Smooth muscle cell (in vitro differentiated cells): ENCODE data around the gene FBXL17. TPM values are rescaled to one million over a fixed set of nuclear protein-coding genes. Genes with fewer than 3 reads are reported as not detected.

ENCODE experiments used
- DNase-seq: peaks from one replicate; lab custom pipeline; 2025; ENCODE audit not compliant: unreplicated experiment; lab: John Stamatoyannopoulos, UW
- H2AFZ ChIP-seq: fragments of 200-600 bp; sonication (generic); 2 replicates; pipeline ENCODE4 v1.6.0; 2016; ENCODE audit warnings: antibody characterized with exemption, low read depth, mild to moderate bottlenecking
- H3F3A ChIP-seq: fragments of 200-600 bp; sonication (generic); 2 replicates; pipeline ENCODE4 v1.6.0; 2017; ENCODE audit warnings: antibody characterized with exemption, low read depth
- H3K27ac ChIP-seq: fragments of 200-600 bp; sonication (generic); 2 replicates; pipeline ENCODE4 v1.5.1; 2016; ENCODE audit warnings: low read depth, mild to moderate bottlenecking
- H3K27me3 ChIP-seq: fragments of 200-600 bp; sonication (generic); 2 replicates; pipeline ENCODE4 v1.6.1; 2016; ENCODE audit warnings: low read depth, mild to moderate bottlenecking
- H3K36me3 ChIP-seq: fragments of 200-600 bp; sonication (generic); 2 replicates; pipeline ENCODE4 v1.5.1; 2016; ENCODE audit warnings: low read depth
- H3K4me1 ChIP-seq: fragments of 200-600 bp; sonication (generic); 2 replicates; pipeline ENCODE4 v1.5.1; 2016; ENCODE audit warnings: low read depth
- H3K4me2 ChIP-seq: fragments of 200-600 bp; sonication (generic); 2 replicates; pipeline ENCODE4 v1.6.0; 2016; ENCODE audit warnings: mild to moderate bottlenecking
- H3K4me3 ChIP-seq: fragments of 200-600 bp; sonication (generic); 2 replicates; pipeline ENCODE4 v1.5.1; 2016; ENCODE audit warnings: mild to moderate bottlenecking
- H3K79me2 ChIP-seq: fragments of 200-600 bp; sonication (generic); 2 replicates; pipeline ENCODE4 v1.6.0; 2016; ENCODE audit warnings: low read depth, mild to moderate bottlenecking
- H3K9ac ChIP-seq: fragments of 200-600 bp; sonication (generic); 2 replicates; pipeline ENCODE4 v1.6.0; 2016; ENCODE audit warnings: low read depth
- H3K9me3 ChIP-seq: fragments of 200-600 bp; sonication (generic); replicated peaks from 2 replicates; pipeline ENCODE4 v1.5.1; 2016; ENCODE audit warnings: low read depth
- H4K20me1 ChIP-seq: fragments of 200-600 bp; sonication (generic); 2 replicates; pipeline ENCODE4 v1.6.0; 2016; ENCODE audit warnings: low read depth
- WGBS: methylation state at CpG from one replicate; pipeline ENCODE4 v1.1.7; 2016; ENCODE audit warnings: low lambda C conversion rate; 5-methylcytosine and 5-hydroxymethylcytosine counted together
- polyA plus RNA-seq: library from polyadenylated mRNA; unstranded; fragments of >200 nt; fragmentation: Nextera tagmentation; extraction: Ambion mirVana; gene quantifications from 2 replicates; pipeline ENCODE4 v1.2.1, GENCODE V29; 2016
- total RNA-seq: library from RNA; depleted of rRNA; stranded (reverse); fragments of >200 nt; gene quantifications from 2 replicates; pipeline ENCODE4 v1.2.3, GENCODE V29; 2014
- TF ChIP-seq, protein P1 (sequence below): fragments of 200-600 bp; sonication (generic); IDR thresholded peaks from 2 replicates; pipeline ENCODE4 v1.5.1; 2017; ENCODE audit warnings: borderline replicate concordance, mild to moderate bottlenecking, antibody characterized with exemption; ENCODE audit not compliant: insufficient read depth, poor library complexity, severe bottlenecking

The FBXL17 gene
- total and polyA plus RNA-seq, 2 experiments from 2014 or later: 5.4 to 16.0 TPM

DNA sequence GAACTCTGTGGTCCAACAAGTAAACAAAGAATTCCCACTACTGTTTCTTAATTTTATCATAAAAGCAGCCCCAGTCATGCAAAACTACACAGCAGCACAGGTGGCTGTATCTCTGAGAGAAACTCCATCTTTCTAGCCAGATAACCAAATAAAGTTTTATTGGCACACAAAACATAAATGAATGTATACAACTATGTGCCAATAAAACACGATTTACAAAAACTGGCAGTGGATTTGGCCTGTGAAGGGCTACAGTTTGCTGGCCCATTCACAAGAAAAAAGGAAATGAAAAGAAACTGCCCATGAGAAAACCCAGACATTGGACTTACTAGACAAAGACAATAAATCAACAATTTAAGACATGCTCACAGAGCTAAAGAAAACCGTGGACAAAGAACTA is 10.6 kb downstream of the FBXL17 start:
- Histone ChIP-seq H4K20me1 (no peaks in the 10 kb centered on the region), H3K4me2 (no peak overlapping the region), H3K36me3 (no peaks in the 10 kb centered on the region), H3K4me3 (no peak overlapping the region), H3K4me1 (no peaks in the 10 kb centered on the region), H3K9ac (no peak overlapping the region), H3K9me3 (peaks cover 17% of the 10 kb centered on the region), H3K27me3 (no peaks in the 10 kb centered on the region), H3K79me2 (peaks cover 63% of the 10 kb centered on the region), H3F3A (no peaks in the 10 kb centered on the region), H2AFZ (no peak overlapping the region), H3K27ac (no peak overlapping the region)
- TF ChIP-seq, protein P1, sequence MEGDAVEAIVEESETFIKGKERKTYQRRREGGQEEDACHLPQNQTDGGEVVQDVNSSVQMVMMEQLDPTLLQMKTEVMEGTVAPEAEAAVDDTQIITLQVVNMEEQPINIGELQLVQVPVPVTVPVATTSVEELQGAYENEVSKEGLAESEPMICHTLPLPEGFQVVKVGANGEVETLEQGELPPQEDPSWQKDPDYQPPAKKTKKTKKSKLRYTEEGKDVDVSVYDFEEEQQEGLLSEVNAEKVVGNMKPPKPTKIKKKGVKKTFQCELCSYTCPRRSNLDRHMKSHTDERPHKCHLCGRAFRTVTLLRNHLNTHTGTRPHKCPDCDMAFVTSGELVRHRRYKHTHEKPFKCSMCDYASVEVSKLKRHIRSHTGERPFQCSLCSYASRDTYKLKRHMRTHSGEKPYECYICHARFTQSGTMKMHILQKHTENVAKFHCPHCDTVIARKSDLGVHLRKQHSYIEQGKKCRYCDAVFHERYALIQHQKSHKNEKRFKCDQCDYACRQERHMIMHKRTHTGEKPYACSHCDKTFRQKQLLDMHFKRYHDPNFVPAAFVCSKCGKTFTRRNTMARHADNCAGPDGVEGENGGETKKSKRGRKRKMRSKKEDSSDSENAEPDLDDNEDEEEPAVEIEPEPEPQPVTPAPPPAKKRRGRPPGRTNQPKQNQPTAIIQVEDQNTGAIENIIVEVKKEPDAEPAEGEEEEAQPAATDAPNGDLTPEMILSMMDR: no peak
- WGBS: 79% methylated on average over 2 of the region's 2 CpGs
- no peak for DNase-seq

DNA sequence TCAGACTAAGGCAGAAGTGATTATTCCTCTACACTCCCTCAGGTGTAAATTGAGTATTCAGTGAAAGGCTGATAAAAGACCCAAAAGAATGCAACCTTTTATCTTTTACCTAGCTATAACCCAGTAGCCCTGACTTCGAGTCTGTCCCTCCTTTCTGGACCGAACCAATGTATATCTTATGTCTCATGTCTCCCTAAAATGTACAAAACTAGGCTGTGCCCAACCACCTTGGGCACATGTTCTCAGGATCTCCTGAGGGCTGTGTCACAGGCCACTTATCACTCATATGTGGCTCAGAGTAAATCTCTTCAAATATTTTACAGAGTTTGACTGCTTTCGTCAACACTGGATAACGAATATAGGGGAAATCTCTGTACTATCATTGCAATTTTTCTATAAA is 12.7 kb downstream of the FBXL17 start:
- no peak overlapping the region for H3K4me3 ChIP-seq
- H3K4me2 ChIP-seq: no peak overlapping the region
- TF ChIP-seq, protein P1: no peak
- peaks cover 43% of the 10 kb centered on the region for H3K79me2 ChIP-seq
- H3K9ac ChIP-seq: no peak overlapping the region
- H3K36me3 ChIP-seq: peaks cover 9% of the 10 kb centered on the region
- no peak overlapping the region for H3K27ac ChIP-seq
- H4K20me1 ChIP-seq: no peaks in the 10 kb centered on the region
- peaks cover 11% of the 10 kb centered on the region for H3K9me3 ChIP-seq
- no peak overlapping the region for H2AFZ ChIP-seq
- H3K27me3 ChIP-seq: no peaks in the 10 kb centered on the region
- no peaks in the 10 kb centered on the region for H3F3A ChIP-seq
- DNase-seq: no peak
- no peaks in the 10 kb centered on the region for H3K4me1 ChIP-seq
- WGBS: 95% methylated on average over 4 of the region's 4 CpGs

DNA sequence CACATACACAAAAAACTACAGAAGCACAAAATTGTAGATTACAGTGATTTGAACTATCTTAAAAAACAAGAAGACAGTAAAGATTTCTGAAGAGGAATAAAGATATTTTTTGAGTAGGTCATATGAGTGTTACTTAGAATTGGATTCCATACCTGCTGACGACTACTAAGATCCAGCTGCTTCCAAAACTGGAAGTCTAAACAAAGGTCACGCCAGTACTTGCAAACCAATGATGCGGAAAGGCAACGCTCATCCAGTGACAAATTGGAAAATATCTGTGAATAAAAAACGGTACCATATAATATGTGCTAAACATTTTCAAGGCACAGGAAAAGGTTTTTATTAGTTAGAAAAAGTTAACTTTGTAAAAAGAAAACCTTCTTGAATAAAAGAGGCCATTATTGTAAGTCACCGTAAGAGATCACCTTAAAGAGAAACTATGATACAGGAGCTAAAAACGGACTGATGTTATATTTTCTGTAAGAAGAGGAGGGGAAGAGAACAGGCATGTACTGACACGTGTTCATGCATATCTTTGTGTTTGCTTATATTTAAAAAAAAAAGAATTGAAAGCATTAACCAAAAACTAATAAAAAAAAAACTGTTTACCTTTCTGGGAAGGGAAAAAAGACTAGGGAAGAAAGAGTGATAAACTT is 14.1 kb downstream of the FBXL17 start:
- Histone ChIP-seq H3K27ac (no peak overlapping the region), H3K27me3 (no peaks in the 10 kb centered on the region)

More for the DNA sequence above, 14.1 kb downstream of the FBXL17 start:
- TF ChIP-seq, protein P1: no peak
- no peak for DNase-seq
- peaks cover 9% of the 10 kb centered on the region for H3K36me3 ChIP-seq
- WGBS: 92% methylated on average over 8 of the region's 8 CpGs
- H4K20me1 ChIP-seq: no peaks in the 10 kb centered on the region
- no peak overlapping the region for H3K4me3 ChIP-seq
- no peaks in the 10 kb centered on the region for H3F3A ChIP-seq
- H3K4me1 ChIP-seq: no peaks in the 10 kb centered on the region
- H2AFZ ChIP-seq: no peak overlapping the region
- no peak overlapping the region for H3K4me2 ChIP-seq
- no peak overlapping the region for H3K9ac ChIP-seq
- peaks cover 33% of the 10 kb centered on the region for H3K79me2 ChIP-seq
- peaks cover 3% of the 10 kb centered on the region for H3K9me3 ChIP-seq
